ENCODE data around the gene ADK. TPM values are rescaled to one million over a fixed set of nuclear protein-coding genes. Genes with fewer than 3 reads are reported as not detected.

ADK gene
- total RNA-seq, 1 donor from 2014 or later: 62.0 TPM

DNA sequence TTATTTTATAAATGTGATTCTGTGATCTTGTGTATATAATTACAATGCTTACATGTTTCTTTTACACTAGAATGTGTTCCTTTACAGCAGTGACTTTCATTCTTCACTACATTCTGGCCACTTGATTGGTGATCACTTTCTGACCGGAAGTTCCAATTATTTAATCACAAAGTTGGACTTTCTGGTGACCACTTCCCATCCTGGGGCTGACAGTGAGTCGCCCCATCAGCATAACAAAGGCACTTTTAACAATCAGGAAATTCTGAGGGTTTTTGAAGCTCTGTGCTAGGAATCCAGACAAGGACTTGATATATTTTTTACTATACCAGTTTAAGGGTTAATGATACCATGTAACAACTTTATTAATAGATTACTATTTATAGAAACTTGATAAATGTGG, 393.1 kb downstream of the ADK start:
- H3K4me3 ChIP-seq (ENCODE audit: insufficient read depth, low read depth, low read length): no peak overlapping the region
- no peaks in the 10 kb centered on the region for H3K9me3 Mint-ChIP-seq (ENCODE audit: unreplicated experiment)
- DNase-seq (ENCODE audit: low read depth): peak; percentile 14
- H3K4me2 ChIP-seq (ENCODE audit: low read length): peak overlapping the region; percentile 20
- no peak for TF ChIP-seq EZH2 (IDR thresholded peaks at IDR 0.05; ENCODE audit: insufficient read depth, low read length)
- H3K36me3 ChIP-seq (ENCODE audit: insufficient read depth, low read length): no peaks in the 10 kb centered on the region
- FAIRE-seq: no peak
- H3K27me3 Mint-ChIP-seq (ENCODE audit: low read depth, unreplicated experiment): no peaks in the 10 kb centered on the region
- H3K36me3 Mint-ChIP-seq (ENCODE audit: low read depth, unreplicated experiment): peaks cover 1% of the 10 kb centered on the region
- peak overlapping the region; percentile 13 for H3K27ac Mint-ChIP-seq (ENCODE audit: unreplicated experiment)
- H3K9ac ChIP-seq (ENCODE audit: low read length): no peak overlapping the region
- peaks cover 11% of the 10 kb centered on the region for H3K4me1 Mint-ChIP-seq (ENCODE audit: low read depth, unreplicated experiment)
- H3K9me3 ChIP-seq (ENCODE audit: insufficient read depth, low read depth, low read length): no peaks in the 10 kb centered on the region
- H3K4me3 Mint-ChIP-seq (ENCODE audit: unreplicated experiment): no peak overlapping the region
- no peaks in the 10 kb centered on the region for H3K27me3 ChIP-seq (ENCODE audit: insufficient read depth, low read length)
- no peaks in the 10 kb centered on the region for H4K20me1 ChIP-seq (ENCODE audit: insufficient read depth, low read length)
- H3K27ac ChIP-seq (ENCODE audit: low read depth, low read length): no peak overlapping the region
- no peaks in the 10 kb centered on the region for H3K4me1 ChIP-seq (ENCODE audit: insufficient read depth, low read length)
- peak overlapping the region; percentile 15 for H2AFZ ChIP-seq (ENCODE audit: low read depth, low read length)
- no peaks in the 10 kb centered on the region for H3K79me2 ChIP-seq (ENCODE audit: insufficient read depth, low read length)

DNA sequence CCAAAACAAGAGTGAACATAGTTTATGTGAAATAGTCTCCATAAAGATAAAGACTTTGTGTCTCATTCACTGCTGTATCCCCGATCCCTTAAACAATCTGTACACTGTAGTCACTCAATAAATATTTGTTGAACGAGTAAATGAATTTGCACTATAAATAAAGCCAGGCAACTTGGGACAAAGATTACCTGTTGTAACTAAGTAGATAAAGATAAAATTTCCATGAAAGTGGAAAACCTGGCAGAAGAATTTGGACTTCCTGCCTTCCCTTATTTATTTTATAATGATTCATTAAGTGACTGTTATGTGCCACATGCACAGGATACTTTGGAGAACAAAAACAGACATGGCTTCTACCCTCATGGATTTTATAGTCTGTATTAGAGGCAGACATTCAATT, 397.7 kb downstream of the ADK start:
- no peak for TF ChIP-seq EZH2 (IDR thresholded peaks at IDR 0.05; ENCODE audit: insufficient read depth, low read length)
- TF ChIP-seq, protein P1, sequence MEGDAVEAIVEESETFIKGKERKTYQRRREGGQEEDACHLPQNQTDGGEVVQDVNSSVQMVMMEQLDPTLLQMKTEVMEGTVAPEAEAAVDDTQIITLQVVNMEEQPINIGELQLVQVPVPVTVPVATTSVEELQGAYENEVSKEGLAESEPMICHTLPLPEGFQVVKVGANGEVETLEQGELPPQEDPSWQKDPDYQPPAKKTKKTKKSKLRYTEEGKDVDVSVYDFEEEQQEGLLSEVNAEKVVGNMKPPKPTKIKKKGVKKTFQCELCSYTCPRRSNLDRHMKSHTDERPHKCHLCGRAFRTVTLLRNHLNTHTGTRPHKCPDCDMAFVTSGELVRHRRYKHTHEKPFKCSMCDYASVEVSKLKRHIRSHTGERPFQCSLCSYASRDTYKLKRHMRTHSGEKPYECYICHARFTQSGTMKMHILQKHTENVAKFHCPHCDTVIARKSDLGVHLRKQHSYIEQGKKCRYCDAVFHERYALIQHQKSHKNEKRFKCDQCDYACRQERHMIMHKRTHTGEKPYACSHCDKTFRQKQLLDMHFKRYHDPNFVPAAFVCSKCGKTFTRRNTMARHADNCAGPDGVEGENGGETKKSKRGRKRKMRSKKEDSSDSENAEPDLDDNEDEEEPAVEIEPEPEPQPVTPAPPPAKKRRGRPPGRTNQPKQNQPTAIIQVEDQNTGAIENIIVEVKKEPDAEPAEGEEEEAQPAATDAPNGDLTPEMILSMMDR (IDR thresholded peaks at IDR 0.05; ENCODE audit: insufficient read depth, low read depth, low read length): no peak
- Mint-ChIP-seq H3K4me3 (ENCODE audit: unreplicated experiment) (no peak overlapping the region), H3K4me1 (ENCODE audit: low read depth, unreplicated experiment) (peaks cover 9% of the 10 kb centered on the region), H3K27me3 (ENCODE audit: low read depth, unreplicated experiment) (no peaks in the 10 kb centered on the region), H3K9me3 (ENCODE audit: unreplicated experiment) (no peaks in the 10 kb centered on the region), H3K27ac (ENCODE audit: unreplicated experiment) (no peak overlapping the region), H3K36me3 (ENCODE audit: low read depth, unreplicated experiment) (no peaks in the 10 kb centered on the region)
- H3K4me2 ChIP-seq (ENCODE audit: low read length): no peak overlapping the region
- no peak overlapping the region for H2AFZ ChIP-seq (ENCODE audit: low read depth, low read length)
- H3K9ac ChIP-seq (ENCODE audit: low read length): no peak overlapping the region
- no peaks in the 10 kb centered on the region for H3K4me1 ChIP-seq (ENCODE audit: insufficient read depth, low read length)
- H3K27me3 ChIP-seq (ENCODE audit: insufficient read depth, low read length): no peaks in the 10 kb centered on the region
- H3K9me3 ChIP-seq (ENCODE audit: insufficient read depth, low read depth, low read length): no peaks in the 10 kb centered on the region
- no peak overlapping the region for H3K4me3 ChIP-seq (ENCODE audit: insufficient read depth, low read depth, low read length)
- FAIRE-seq (no peak), DNase-seq (ENCODE audit: low read depth) (no peak)
- H3K79me2 ChIP-seq (ENCODE audit: insufficient read depth, low read length): no peaks in the 10 kb centered on the region
- no peaks in the 10 kb centered on the region for H4K20me1 ChIP-seq (ENCODE audit: insufficient read depth, low read length)
- no peak overlapping the region for H3K27ac ChIP-seq (ENCODE audit: low read depth, low read length)
- H3K36me3 ChIP-seq (ENCODE audit: insufficient read depth, low read length): no peaks in the 10 kb centered on the region

DNA sequence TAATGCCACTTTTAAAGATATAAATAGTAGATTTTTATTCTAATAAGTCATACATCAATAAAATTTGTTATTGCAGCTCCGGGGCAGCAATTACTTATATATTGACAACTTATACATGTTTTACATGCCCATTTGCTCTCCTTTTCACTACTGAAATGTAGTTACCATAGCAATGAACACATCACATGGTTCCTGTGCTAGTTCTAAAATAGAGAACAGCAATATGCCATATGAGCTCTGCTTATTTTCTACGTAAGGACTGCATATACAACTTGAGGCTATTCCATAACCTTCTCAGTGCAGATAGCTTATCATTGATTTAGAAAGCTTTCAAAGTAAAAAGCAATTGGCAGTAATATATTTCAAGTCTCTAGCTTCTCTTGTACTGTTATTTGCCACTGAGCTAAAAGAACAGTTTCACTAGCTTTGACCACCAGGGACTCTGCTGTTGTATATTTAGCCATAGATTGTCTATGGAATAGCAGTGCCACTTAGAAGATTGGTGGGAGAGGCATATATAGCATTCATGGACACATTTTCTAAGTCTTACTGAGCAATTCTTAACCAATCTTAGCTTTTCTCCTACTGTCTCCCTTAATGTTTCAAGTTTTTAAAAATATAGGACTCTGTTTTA, 405.2 kb downstream of the ADK start:
- Histone ChIP-seq H3K79me2 (ENCODE audit: insufficient read depth, low read length) (no peaks in the 10 kb centered on the region), H2AFZ (ENCODE audit: low read depth, low read length) (no peak overlapping the region), H3K4me2 (ENCODE audit: low read length) (no peak overlapping the region), H3K9ac (ENCODE audit: low read length) (no peak overlapping the region), H3K4me1 (ENCODE audit: insufficient read depth, low read length) (no peaks in the 10 kb centered on the region), H3K36me3 (ENCODE audit: insufficient read depth, low read length) (no peaks in the 10 kb centered on the region), H4K20me1 (ENCODE audit: insufficient read depth, low read length) (no peaks in the 10 kb centered on the region), H3K27ac (ENCODE audit: low read depth, low read length) (no peak overlapping the region), H3K4me3 (ENCODE audit: insufficient read depth, low read depth, low read length) (no peak overlapping the region), H3K27me3 (ENCODE audit: insufficient read depth, low read length) (no peaks in the 10 kb centered on the region), H3K9me3 (ENCODE audit: insufficient read depth, low read depth, low read length) (no peaks in the 10 kb centered on the region)
- Mint-ChIP-seq H3K36me3 (ENCODE audit: low read depth, unreplicated experiment) (peaks cover 13% of the 10 kb centered on the region), H3K4me1 (ENCODE audit: low read depth, unreplicated experiment) (no peaks in the 10 kb centered on the region), H3K4me3 (ENCODE audit: unreplicated experiment) (no peak overlapping the region), H3K27me3 (ENCODE audit: low read depth, unreplicated experiment) (no peaks in the 10 kb centered on the region), H3K9me3 (ENCODE audit: unreplicated experiment) (no peaks in the 10 kb centered on the region), H3K27ac (ENCODE audit: unreplicated experiment) (no peak overlapping the region)
- TF ChIP-seq EZH2 (IDR thresholded peaks at IDR 0.05; ENCODE audit: insufficient read depth, low read length): no peak
- TF ChIP-seq, protein P1 (IDR thresholded peaks at IDR 0.05; ENCODE audit: insufficient read depth, low read depth, low read length): no peak
- FAIRE-seq (no peak), DNase-seq (ENCODE audit: low read depth) (no peak)
